ENCODE measurements around the gene NKX2-1.
"Not testable (repeated sequence)": the region's sequence is repeated elsewhere in the genome, so short reads cannot be mapped to it uniquely, and the experiment has no call there.

Gene NKX2-1

DNA sequence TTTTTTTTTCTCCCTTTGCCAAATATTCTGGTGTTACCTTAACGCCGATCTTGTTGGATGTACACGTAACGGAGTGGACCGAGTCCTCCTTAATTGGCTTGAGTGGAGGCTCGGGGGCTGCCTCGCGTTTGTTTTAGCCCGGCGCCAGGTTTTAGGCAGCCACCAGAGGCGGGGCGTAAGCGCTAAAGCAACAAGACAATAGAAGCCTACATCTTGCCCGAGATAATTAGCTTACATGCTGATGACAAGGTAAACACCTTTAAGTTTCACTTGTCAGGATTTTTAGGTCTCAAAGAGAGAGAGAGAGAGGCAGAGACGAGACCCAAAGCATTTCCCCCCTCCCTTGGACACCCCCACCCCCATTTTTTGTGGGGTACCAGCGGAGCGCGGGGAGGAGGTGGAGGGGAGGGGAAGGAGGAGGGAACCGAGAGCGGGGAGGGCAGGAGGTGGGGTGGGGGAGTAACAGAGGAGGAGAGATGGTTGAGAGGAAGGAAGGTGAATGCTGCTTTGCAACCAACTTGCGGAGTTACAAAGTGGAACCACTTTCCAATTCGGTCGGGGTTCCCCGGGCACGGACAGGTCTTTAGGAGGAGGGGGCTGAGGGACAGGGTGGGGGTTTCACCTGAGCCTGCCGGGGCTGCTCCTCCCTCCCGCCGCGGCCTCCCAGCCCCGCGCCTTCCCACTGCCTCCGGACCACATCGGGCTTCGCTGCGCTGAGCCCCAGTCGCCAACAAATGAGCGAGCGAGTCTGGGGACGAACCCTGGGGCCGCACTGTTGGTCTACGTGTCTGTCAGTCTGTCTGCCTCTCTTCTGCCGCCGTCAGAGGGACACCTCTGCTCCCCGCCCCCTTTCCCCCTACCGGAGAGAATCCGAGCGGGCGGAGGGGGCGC lies at the start of gene NKX2-1:
Gene NKX2-1 (minus strand): TSS at position 802 of the 891 bp plus-strand sequence. CDS start 103 bp downstream, at position 699.
- DNase-seq = no peak
- TF ChIP-seq POLR2A (IDR thresholded peaks at IDR 0.05; ENCODE audit: low read length) = no peak
- TF ChIP-seq GATA1 (IDR thresholded peaks at IDR 0.05; ENCODE audit: low read depth, low read length) = no peak

DNA sequence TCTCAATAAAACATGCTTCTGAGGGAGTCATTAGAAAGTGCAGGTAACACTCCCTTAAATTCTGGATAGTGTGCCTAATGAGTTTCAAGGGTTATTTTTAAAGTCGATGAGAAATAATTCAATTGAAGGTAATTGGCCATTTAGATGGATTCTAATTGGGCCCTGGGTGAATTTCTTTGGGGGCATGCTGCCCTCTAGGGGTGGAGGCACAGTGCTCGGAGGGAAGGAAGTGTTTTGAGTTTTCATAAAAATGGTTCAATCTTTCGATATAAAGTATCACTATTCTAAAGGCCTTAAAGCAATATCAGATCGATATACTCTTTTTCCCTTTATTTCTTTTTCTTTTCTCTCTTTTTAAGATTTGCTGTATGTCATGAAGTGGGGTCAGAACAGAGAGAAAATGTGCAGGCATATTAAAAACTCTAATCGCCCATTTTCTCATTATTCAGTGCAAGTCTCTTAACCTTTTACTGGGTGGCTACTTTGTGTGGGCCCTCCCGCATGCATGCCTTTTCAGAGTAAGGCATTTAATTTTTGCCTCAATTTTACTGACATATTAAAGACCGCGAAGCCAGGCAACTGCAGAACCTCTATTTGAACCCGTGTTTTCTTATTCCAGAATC lies 36.9 kb upstream of the NKX2-1 start:
- DNase-seq = peak; percentile 22 to 45
- no peak for TF ChIP-seq POLR2A (IDR thresholded peaks at IDR 0.05; ENCODE audit: low read length)
- TF ChIP-seq GATA1 (IDR thresholded peaks at IDR 0.05; ENCODE audit: low read depth, low read length) = no peak

DNA sequence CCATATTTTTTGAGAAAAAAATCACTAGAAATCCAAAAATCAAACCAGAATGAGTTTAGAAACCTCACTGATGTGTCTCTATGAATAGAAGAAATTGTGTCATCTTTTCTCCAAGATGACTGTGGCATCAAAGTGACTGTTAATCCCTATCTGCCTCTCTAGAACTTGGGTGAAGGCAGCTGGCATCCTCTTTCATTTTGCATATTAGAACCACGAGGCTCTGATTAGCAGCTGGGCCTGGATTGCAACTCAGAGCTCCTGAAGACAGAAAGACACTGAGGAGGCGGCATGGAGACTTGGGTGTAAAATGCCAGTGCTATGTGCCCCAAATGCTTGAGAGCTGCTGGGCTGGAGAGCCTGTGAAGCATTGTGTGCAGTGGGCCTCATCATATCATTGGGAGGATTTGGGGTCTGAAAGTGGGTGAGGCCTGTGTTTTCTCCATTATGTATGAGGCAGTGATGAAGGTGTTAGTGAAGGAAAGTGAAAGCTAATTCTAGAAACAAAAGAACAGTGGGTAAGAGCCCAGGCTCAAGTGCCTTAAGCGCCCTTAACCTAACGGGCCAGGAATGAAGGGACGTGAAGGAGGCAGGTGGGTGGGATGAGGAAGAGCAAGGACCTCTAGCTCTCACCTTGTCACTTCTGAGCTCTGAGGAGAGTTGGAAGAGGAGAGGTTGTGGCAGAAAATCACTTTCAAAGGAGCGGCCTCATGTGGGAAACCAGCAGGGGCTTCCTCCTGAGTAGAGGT lies 36.1 kb upstream of the NKX2-1 start:
- DNase-seq = no peak
- no peak for TF ChIP-seq POLR2A (IDR thresholded peaks at IDR 0.05; ENCODE audit: low read length)
- TF ChIP-seq GATA1 (IDR thresholded peaks at IDR 0.05; ENCODE audit: low read depth, low read length) = no peak

DNA sequence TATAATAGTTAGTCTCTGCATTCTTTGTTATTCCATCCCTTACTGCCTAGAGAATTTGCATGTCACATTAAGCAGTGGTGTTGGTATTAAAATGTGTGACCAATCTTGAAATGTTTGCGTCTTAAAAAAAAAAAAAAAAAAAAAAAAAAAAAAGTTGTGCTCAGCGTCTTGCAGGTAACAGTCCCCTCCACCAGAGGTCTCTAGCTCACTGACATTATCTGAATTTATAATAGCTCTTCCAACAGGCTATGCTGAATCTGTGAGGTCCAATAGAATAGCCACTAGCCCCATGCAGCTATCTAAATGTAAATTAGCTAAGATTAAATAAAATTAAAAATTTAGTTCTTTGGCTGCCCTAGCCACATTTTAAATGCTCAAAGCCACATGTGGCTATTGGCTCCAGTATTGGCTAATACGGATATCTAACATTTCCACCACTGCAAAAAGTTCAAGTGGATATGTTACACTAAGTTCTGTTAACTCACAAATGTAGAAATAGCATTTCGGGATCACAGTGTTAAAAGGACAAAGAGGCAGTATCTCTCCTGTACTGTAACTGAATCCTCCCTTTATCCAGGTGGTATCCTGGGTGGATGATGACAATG lies 33.7 kb upstream of the NKX2-1 start:
- peak; percentile 47 to 59 for DNase-seq
- TF ChIP-seq GATA1 (IDR thresholded peaks at IDR 0.05; ENCODE audit: low read depth, low read length) (no peak), POLR2A (IDR thresholded peaks at IDR 0.05; ENCODE audit: low read length) (no peak)

DNA sequence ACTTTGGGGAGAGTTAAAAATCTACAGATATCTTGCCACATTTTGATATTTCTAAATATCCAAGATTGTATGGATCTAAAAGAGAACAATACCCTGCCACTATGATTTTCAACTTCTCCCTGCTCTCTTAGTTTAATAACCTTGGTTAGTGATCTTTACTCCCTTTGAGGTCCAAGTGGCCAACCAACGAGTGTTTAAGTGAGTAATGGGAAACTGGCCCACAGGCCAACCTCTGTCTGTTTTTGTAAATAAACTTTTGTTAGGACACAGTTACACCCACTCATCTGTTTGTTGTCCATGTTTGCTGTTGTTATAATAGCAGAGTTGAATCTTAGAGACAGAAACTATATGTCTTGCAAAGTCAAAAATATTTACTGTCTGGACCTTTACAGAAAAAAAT lies 30.9 kb upstream of the NKX2-1 start:
- TF ChIP-seq GATA1 (IDR thresholded peaks at IDR 0.05; ENCODE audit: low read depth, low read length) (no peak), POLR2A (IDR thresholded peaks at IDR 0.05; ENCODE audit: low read length) (no peak)
- DNase-seq = no peak

DNA sequence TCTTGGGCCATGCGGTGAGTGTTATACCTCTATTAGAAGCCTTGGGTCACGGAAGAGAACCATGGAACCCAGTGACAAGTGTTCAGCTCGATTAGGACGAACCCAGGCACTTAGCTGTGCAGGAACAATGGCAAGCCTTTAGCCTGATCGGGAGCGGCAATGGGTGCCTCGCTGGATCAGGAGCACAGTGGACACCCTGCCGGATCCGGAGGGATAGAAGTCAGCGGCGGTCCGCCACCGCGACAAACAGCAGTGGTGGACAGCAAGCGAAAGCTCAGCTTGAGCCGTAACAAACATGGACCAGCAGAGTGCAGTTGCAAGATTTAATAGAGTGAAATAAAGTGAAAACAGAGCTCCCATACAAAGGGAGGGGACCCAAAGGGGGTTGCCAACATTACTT lies 24.2 kb upstream of the NKX2-1 start:
- not testable (repeated sequence) for DNase-seq

DNA sequence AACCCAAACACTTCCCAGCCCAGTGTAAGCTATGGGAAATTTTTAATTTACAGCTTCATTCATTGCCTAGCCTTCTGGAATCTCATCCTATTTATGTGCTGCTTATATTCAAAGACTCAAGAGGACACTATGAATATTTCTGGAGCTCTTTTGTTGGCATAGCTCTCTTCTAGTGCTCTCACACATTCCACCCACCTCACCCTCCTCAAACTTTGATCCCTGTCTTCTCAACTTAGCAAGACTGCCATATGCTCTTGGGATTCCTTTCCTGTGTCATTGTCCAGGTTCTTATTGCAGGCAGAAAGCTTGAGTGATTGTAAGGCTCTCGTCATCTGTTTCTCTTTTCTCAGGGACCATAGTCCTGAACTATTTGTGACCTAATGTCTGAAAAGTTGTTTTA lies 18.0 kb upstream of the NKX2-1 start:
- no peak for DNase-seq
- no peak for TF ChIP-seq GATA1 (IDR thresholded peaks at IDR 0.05; ENCODE audit: low read depth, low read length)
- TF ChIP-seq POLR2A (IDR thresholded peaks at IDR 0.05; ENCODE audit: low read length) = no peak

DNA sequence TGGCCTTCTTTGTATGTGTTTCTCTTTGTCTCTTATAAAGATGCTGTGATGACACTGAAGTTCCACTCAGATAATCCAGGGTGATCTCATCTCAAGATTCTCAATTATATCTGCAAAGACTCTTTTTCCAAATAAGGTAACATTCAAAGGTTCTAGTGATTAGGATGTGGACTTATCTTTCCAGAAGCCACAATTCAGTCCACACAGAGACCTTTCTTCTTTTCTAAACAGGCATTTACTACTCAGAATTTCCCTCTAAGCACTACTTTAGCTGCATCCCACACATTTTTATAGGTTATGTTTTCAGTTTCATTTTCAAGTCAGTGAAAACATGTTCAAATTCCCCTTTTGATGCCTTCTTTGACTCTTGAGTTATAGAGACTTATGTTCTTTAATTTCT lies 9.0 kb upstream of the NKX2-1 start:
- TF ChIP-seq GATA1 (IDR thresholded peaks at IDR 0.05; ENCODE audit: low read depth, low read length) (no peak), POLR2A (IDR thresholded peaks at IDR 0.05; ENCODE audit: low read length) (no peak)
- DNase-seq = no peak

DNA sequence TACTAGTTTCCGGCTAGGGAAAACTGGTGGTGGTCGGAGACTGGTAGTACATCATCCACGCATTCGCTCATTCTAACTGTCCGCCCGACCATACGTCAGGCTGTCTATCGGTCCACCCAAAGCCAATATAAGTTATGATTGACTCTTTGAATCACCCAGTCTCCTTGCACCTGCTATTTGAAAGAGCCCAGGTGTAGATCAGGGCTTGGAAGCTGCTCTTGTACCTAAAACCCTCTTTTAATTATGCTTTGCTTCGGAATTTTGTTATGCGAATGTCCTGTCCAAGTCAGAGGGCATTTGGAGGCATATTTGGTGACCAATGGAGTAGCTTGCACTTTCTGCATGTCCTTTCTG lies 5.7 kb upstream of the NKX2-1 start:
- no peak for DNase-seq
- TF ChIP-seq POLR2A (IDR thresholded peaks at IDR 0.05; ENCODE audit: low read length) (no peak), GATA1 (IDR thresholded peaks at IDR 0.05; ENCODE audit: low read depth, low read length) (no peak)

DNA sequence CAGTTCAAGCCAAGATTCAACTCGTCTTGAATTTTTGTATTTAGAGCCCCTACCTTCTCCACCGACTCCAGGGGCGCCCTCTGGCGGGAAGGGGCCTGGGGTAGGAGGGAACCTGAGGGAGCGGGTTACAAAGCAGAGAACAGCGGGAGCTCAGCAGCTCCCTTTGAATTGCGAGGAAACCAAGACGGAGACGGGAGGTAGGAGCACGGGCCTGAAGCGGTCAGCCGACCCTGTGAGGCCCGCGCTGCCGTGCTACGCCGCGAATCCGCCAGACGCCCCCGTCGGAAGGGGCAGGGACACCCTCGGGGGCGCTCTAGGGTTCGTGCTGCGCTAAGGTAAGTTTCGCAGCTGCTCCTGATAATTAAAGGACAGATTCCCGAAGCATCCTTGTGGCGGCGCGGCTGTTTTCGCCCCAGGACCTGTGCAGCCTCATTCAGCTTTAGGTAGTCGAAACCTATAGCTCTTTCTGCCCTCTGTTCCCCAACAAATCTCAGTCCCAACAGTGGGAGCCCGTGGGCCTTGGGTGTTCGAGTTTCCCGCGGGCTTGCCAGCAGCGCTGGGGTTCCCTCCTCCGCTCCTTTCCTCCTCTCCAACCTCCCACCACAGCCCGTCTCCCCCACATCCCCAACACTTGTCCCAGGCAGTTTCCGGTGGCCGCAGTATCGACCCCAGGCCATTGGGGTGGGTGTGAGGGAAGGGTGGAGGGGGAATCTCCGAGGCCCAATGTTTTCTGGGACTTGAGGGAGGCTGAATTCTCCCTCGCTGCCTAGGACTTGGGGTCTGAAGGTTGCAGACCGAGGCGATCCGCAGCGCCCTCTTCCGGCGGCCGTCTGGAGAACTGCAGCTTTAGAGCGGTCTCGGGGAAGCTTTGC lies 5.1 kb upstream of the NKX2-1 start:
- peak; percentile 62 to 68 for DNase-seq
- no peak for TF ChIP-seq GATA1 (IDR thresholded peaks at IDR 0.05; ENCODE audit: low read depth, low read length)
- no peak for TF ChIP-seq POLR2A (IDR thresholded peaks at IDR 0.05; ENCODE audit: low read length)

DNA sequence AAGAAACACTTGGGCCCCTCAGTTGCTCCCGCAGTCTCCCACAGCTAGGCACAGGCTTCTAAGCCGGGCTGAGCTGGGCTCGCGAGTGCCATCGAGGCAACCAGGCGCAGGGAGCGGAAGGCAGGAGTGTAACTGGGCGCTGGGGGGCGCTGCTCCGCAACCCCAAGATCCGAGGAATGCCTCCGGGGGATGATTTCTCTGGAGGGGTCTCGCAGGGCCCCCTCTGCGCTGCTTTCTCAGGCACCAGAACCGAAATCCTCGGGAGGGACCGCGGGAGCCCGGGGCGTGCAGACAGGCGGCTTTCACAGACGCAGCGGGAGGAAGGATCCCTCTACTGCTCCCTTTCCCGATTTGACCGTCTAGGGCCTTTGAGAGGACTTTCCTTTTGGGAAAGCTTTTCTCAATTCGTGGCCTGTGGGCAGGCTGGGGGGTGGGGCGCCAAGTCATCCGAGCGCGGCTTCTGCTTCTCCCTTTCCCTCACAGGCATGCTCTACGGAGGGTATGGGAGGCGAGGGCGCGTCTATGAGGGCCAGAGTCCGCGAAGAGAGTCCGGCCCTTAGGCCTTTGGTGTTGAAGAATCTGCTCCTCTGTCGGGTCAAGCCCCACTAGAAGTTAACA lies 4.3 kb upstream of the NKX2-1 start:
- DNase-seq = peak in 1 of 2 experiments; percentile 16
- TF ChIP-seq POLR2A (IDR thresholded peaks at IDR 0.05; ENCODE audit: low read length) (no peak), GATA1 (IDR thresholded peaks at IDR 0.05; ENCODE audit: low read depth, low read length) (no peak)

DNA sequence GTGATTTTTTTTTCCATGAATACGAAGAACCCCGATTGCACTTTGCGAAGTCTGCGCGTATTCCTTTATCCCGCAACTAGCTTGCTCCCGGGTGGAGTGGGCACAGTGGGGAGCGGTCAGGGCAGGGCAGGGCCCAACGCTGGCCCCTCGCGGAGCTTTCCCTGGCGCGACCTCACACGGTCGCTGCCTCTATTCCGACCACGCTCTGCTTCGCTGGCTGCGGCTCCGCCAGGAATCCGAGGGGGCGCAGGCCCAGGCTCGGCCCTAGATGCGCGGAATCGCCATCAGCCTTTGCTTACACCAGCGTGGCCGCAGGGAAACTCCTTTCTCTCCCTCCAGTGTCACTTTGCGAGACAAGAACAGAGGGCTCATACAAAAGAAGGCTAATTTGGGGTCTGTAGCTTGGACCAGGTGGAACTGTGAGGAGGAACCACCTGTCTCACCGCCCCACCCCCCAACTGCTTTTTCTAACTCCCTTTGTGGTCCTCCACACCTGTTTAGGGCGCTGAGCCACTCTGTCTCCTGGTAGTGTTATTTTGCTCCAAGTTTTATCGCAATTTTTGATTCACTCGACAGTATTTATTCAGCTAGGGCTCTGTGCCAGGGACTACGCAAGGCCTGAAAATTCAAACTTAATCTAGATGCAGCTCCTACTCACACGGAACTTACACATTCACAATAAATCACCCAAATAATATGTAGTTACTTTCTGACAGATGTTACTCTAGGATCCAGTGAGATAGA lies 3.1 kb upstream of the NKX2-1 start:
- no peak for DNase-seq
- no peak for TF ChIP-seq GATA1 (IDR thresholded peaks at IDR 0.05; ENCODE audit: low read depth, low read length)
